Activated CD4-positive, CD25-positive, alpha-beta regulatory T cell treated with anti-CD3 and anti-CD28 coated beads, Interleukin-2, amount 50 U/mL, for 24 hours (primary cell): Measurements from ENCODE around the gene RNLS.
"Not testable (repeated sequence)": the region's sequence is repeated elsewhere in the genome, so short reads cannot be mapped to it uniquely, and the experiment has no call there.

Experiments used
- ATAC-seq, 2 donors: fragments of 150-1000 bp; cut with Tn5 transposase; one replicate each; pipeline ENCODE4 v1.10.0; 2021; ENCODE audit warnings: mild to moderate bottlenecking in 1 of 2, moderate library complexity in 1 of 2

RNLS gene

DNA sequence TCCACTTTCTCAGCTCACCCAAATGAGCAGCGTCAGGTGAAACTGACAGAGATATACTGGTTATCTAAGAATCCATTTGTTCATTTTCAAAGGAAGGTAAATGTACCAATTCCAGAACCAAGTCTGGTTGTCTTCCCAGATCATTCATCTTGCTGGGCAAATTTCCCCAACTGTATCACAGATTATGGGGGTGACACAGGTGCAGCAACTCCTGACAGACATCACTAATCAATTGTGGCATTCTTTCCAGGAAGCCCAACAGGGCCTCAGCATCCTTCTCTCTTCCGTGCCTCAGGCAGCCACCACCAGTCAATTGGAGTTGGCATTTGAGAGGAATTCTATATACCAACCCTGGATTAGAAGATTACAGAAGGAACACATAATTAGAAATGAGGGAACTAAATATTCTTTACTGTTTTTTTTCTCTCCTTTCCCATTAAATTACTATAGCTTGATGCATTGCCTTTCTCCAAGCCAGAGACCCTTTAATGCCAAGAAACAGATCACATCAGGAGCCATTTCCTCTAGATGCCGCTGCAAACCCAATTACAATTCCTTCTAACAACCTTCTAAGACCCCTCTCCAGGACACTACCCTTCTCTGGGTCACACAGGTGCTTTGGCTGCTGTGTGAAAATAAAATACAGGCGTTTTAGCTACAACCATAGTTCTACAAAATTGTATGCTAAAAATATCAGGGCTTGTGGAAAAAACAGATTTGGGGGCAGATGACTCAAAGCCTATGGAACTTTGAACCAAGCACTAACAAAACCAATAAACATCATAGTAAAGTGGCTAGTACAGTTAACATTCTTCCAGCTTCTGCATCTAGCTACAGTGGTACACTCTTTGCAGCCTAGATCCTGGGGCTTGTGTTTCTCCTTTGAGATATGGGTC, 291.6 kb downstream of the RNLS start:
- no peak for ATAC-seq

DNA sequence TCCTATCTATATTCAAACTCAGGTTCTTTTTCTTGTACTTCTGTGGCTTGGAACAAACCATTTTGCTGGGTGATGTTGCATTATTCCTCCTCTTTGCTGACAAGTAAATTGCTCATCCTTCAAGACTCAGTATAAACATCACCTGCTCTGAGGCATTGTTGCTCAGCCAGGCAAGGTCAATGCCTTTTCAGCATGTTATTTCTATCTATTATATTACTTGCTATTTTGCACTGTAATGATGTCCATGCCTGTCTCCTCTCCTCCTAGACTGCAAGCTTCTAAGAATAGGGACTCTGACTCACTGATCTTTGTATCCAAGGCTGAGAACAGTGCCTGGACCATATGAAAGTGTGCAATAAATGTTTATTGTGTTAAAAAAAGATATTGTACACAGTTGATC, 293.8 kb downstream of the RNLS start:
- ATAC-seq = no peak

GRCh38 chr10:88288320-88289059, 294.6 kb downstream of the RNLS start:
- ATAC-seq = no peak

GRCh38 chr10:88286030-88286429, 297.1 kb downstream of the RNLS start:
- ATAC-seq = no peak

GRCh38 chr10:88281592-88282347, 301.3 kb downstream of the RNLS start:
- peak in 1 of 2 donors; percentile 51 for ATAC-seq

GRCh38 chr10:88280518-88280917, 302.6 kb downstream of the RNLS start:
- no peak for ATAC-seq

GRCh38 chr10:88278912-88279311, 304.2 kb downstream of the RNLS start:
- ATAC-seq = peak in 1 of 2 donors; percentile 36

DNA sequence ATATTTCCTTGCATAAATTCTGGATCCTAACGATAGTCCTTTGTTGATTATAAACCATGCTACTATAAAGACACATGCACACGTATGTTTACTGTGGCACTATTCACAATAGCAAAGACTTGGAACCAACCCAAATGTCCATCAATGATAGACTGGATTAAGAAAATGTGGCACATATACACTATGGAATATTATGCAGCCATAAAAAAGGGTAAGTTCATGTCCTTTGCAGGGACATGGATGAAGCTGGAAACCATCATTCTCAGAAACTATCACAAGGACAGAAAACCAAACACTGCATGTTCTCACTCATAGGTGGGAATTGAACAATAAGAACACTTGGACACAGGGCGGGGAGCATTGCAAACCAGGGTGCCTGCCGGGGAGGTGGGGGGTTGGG, 306.2 kb downstream of the RNLS start:
- not testable (repeated sequence) for ATAC-seq

DNA sequence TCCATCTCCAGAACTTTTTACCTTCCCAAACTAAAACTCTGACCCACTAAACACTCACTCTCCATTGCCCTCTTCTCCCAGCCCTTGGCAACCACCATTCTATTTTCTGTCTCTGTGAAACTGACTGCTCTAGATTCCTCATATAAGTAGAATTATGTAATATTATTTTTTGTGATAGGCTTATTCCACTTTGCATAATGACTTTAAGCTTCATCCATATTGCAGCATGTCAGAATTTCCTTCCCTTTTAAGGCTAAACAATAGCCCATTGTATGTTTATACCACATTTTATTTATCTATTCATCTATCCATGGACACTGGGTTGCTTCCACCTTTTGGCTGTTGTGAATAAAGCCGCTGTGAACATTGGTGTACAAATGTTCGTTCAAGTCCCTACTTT, 308.8 kb downstream of the RNLS start:
- no peak for ATAC-seq

GRCh38 chr10:88273567-88273966, 309.6 kb downstream of the RNLS start:
- no peak for ATAC-seq

GRCh38 chr10:88271761-88272543, 311.2 kb downstream of the RNLS start:
- ATAC-seq = peak; percentile 16 to 40

GRCh38 chr10:88270871-88271713, 312.0 kb downstream of the RNLS start:
- peak; percentile 90 to 91 for ATAC-seq

DNA sequence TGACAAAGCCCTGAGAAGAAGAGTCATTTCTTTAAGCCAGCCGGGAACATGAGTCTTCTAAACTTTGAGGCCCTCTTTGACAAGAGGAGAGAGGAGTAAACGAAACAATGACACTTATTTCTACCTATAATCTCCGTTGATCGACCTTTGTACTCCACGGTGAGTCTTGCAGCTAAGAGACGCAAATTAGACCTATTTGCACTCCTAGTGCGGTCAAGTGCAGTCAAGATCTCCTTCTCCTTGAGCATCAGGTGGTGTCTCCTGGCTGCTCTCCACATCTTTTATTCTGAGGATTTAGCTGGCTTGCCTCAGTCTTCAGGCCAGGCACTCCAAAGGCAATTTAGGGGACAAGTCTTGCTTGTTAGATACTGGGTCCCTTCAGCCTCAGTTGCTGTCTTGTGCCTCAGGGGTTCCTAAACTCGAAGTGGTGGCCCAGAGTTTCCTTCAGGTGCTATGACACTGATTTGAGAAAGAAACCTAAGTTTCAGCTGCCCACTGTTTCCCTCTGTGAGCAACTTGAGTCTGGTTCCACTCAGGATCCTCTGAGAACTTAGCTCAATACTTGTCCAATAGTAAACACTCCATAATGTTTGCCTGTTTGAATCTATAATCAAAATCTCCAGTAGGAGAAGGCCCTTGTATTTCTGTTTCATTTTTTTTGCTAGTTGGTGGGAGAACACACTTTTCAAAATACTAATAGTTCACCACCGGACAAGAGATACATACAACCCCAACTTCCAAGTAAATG, 312.9 kb downstream of the RNLS start:
- ATAC-seq = no peak

GRCh38 chr10:88262591-88263234, 320.4 kb downstream of the RNLS start:
- no peak for ATAC-seq

DNA sequence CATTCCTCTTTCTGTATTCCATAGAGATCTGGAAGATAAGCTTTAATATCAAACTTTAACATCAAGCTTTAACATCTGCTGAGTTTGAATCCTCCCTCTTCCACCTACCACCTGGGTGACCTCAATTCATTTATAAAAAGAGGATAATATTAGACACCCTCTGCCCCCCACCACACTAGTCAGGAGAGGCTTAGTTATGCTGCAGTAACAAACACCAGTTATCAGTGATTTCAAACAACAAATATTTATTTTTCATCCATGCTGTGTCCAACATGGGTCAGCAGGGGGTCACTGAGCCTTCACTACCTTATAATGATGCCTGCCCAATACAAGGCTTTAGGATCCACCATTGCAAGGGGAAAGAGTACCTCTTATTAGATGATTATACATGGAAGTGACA, 322.0 kb downstream of the RNLS start:
- no peak for ATAC-seq

GRCh38 chr10:88260329-88261051, 322.6 kb downstream of the RNLS start:
- ATAC-seq = no peak

DNA sequence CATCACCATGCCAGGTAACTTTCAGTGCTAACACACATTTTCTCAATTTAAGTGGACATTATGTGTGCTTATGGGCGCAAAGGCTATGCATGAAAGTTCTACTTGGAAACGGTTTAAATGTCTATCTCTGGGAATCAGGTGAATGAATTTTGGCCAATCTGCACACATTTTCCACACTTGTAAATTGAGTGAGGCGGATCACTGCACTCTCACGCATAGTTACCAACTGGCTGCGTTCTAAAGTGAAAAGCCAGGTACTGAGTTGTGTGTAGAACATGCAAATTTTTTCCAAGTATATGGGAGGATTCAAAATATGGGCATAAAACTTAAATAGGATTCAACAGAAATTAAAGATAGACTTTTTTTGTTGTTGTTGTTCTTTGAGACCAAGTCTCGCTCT, 323.7 kb downstream of the RNLS start:
- ATAC-seq = no peak

GRCh38 chr10:88256886-88257285, 326.2 kb downstream of the RNLS start:
- no peak for ATAC-seq

DNA sequence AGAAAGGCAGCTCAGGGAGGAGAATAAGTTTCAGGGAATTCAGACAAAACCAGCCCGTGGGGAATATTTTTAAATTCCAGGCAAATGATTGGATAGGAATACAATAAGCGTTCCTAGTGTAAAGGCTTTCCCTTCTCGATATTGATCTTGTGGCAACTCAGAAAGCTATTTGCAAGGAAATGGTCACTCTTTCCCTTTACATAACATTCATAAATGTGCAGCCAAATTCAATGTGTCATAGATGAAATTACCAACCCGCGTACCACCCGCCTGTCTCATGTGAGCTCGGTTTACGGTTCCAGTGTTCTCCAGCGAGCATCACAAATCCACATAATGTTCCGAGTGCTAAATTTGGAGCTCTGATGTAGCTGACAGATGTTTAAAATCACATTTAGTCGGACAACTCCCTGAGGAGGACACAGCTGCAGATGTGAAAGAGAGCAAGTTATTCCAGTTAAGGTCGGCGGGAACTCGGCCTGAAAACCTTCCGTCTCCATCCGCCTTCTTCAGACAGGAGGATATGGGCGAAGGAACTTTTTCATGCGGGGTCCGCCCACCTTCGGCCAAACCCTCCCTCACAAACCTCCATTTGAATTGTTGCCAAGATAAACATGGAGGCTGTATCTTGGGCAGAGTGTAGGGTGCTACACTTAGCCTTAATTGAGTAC, 327.0 kb downstream of the RNLS start:
- ATAC-seq = no peak
